ENCODE measurements around the gene SERAC1.
A peak's percentile ranks its signal among the peaks of the same experiment; 100 is the strongest.

SERAC1 gene

DNA sequence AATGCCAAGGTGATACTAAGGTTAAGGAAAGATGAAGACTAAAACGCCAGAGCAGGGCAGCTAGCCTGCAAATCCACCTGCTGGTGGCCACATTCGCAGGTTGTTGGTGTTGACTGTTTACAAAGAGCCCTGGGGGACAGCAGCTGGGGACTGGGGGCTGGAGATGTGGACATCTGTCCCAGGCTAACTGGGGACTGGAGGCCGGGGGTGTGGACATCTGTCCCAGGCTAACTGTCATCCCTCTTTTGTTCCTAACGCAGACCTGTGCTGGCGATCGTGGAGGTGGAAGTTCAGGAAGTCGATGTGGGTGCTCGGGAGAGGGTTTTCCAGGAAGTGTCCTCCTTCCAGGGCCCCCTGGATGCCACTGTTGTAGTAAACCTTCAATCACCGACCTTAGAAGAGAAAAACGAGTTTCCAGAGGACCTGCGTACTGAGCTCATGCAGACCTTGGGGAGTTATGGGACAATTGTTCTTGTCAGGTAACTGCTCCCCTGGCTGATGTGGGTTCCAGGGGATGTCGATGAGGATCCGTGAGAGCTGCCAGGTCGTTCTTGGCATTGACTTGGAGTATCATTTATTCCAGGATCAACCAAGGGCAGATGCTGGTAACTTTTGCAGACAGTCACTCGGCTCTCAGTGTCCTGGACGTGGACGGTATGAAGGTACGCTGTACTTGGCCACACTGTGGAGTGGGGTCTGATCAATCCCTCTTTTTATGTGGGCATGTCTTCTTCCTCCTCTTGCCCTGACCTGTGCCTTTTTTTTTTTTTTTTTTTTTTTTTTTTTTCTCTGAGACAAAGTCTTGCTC lies 87.0 kb downstream of the SERAC1 start:
- no peak overlapping the region for H3K4me3 ChIP-seq (ENCODE audit: low read length)
- peaks cover 7% of the 10 kb centered on the region for H3K36me3 ChIP-seq (ENCODE audit: control insufficient read depth, insufficient read depth, low read length)
- H3K9me3 ChIP-seq (ENCODE audit: control insufficient read depth, insufficient read depth, low read length): no peaks in the 10 kb centered on the region
- WGBS (ENCODE audit: insufficient coverage, insufficient read length): no CpG with 5 or more reads among the region's 18 CpGs
- no peaks in the 10 kb centered on the region for H3K4me1 ChIP-seq (ENCODE audit: control insufficient read depth, insufficient read depth, low read length)
- H3K27me3 ChIP-seq (ENCODE audit: control insufficient read depth, insufficient read depth, low read length): no peaks in the 10 kb centered on the region
- no peak for DNase-seq (ENCODE audit: low read depth, low spot score)
- no peak overlapping the region for H3K27ac ChIP-seq (ENCODE audit: low read length)

GRCh38 chr6:158078320-158078719 lies 89.7 kb downstream of the SERAC1 start:
- Histone ChIP-seq H3K4me3 (ENCODE audit: low read length) (no peak overlapping the region), H3K36me3 (ENCODE audit: control insufficient read depth, insufficient read depth, low read length) (peaks cover 2% of the 10 kb centered on the region; the same call in 1 of the 2 replicates), H3K27me3 (ENCODE audit: control insufficient read depth, insufficient read depth, low read length) (no peaks in the 10 kb centered on the region), H3K9me3 (ENCODE audit: control insufficient read depth, insufficient read depth, low read length) (no peaks in the 10 kb centered on the region), H3K27ac (ENCODE audit: low read length) (no peak overlapping the region), H3K4me1 (ENCODE audit: control insufficient read depth, insufficient read depth, low read length) (no peaks in the 10 kb centered on the region)
- no peak for DNase-seq (ENCODE audit: low read depth, low spot score)
- no CpG with 5 or more reads among the region's 7 CpGs for WGBS (ENCODE audit: insufficient coverage, insufficient read length)

GRCh38 chr6:158077676-158078075 lies 90.4 kb downstream of the SERAC1 start:
- no peaks in the 10 kb centered on the region for H3K27me3 ChIP-seq (ENCODE audit: control insufficient read depth, insufficient read depth, low read length)
- no peak overlapping the region for H3K4me3 ChIP-seq (ENCODE audit: low read length)
- WGBS (ENCODE audit: insufficient coverage, insufficient read length): no CpG with 5 or more reads among the region's 10 CpGs
- H3K4me1 ChIP-seq (ENCODE audit: control insufficient read depth, insufficient read depth, low read length): no peaks in the 10 kb centered on the region
- H3K27ac ChIP-seq (ENCODE audit: low read length): no peak overlapping the region
- no peak for DNase-seq (ENCODE audit: low read depth, low spot score)
- H3K9me3 ChIP-seq (ENCODE audit: control insufficient read depth, insufficient read depth, low read length): no peaks in the 10 kb centered on the region
- peaks cover 2% of the 10 kb centered on the region; the same call in 1 of the 2 replicates for H3K36me3 ChIP-seq (ENCODE audit: control insufficient read depth, insufficient read depth, low read length)

DNA sequence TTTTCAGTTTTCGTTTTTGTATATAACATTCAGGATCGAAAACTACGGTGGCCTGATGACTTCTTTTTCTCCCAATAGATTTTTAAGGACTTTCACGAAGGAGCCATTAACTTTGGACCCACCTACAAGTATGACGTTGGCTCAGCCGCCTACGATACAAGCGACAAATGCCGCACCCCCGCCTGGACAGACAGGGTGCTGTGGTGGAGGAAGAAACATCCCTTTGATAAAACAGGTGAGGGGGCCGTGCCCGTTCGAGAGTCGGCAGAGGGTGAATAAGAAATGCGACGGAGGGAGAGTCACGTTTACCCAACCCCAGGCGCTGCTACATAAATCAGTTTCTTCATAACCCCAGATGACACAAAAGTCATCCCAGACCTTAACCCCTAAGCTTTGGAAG lies 91.5 kb downstream of the SERAC1 start:
- no CpG with 5 or more reads among the region's 18 CpGs for WGBS (ENCODE audit: insufficient coverage, insufficient read length)

GRCh38 chr6:158073776-158074175 lies 94.3 kb downstream of the SERAC1 start:
- WGBS (ENCODE audit: insufficient coverage, insufficient read length): no CpG with 5 or more reads among the region's 3 CpGs
- no peak for DNase-seq (ENCODE audit: low read depth, low spot score)
- H3K9me3 ChIP-seq (ENCODE audit: control insufficient read depth, insufficient read depth, low read length): no peaks in the 10 kb centered on the region
- no peaks in the 10 kb centered on the region for H3K4me1 ChIP-seq (ENCODE audit: control insufficient read depth, insufficient read depth, low read length)
- H3K4me3 ChIP-seq (ENCODE audit: low read length): no peak overlapping the region
- H3K36me3 ChIP-seq (ENCODE audit: control insufficient read depth, insufficient read depth, low read length): peaks cover 2% of the 10 kb centered on the region; the same call in 1 of the 2 replicates
- H3K27me3 ChIP-seq (ENCODE audit: control insufficient read depth, insufficient read depth, low read length): no peaks in the 10 kb centered on the region
- H3K27ac ChIP-seq (ENCODE audit: low read length): no peak overlapping the region

More for the DNA sequence above, 91.5 kb downstream of the SERAC1 start:
- Histone ChIP-seq H3K27ac (ENCODE audit: low read length) (no peak overlapping the region), H3K27me3 (ENCODE audit: control insufficient read depth, insufficient read depth, low read length) (no peaks in the 10 kb centered on the region), H3K4me1 (ENCODE audit: control insufficient read depth, insufficient read depth, low read length) (no peaks in the 10 kb centered on the region), H3K4me3 (ENCODE audit: low read length) (no peak overlapping the region), H3K9me3 (ENCODE audit: control insufficient read depth, insufficient read depth, low read length) (no peaks in the 10 kb centered on the region), H3K36me3 (ENCODE audit: control insufficient read depth, insufficient read depth, low read length) (peaks cover 2% of the 10 kb centered on the region; the same call in 1 of the 2 replicates)
- DNase-seq (ENCODE audit: low read depth, low spot score): no peak

DNA sequence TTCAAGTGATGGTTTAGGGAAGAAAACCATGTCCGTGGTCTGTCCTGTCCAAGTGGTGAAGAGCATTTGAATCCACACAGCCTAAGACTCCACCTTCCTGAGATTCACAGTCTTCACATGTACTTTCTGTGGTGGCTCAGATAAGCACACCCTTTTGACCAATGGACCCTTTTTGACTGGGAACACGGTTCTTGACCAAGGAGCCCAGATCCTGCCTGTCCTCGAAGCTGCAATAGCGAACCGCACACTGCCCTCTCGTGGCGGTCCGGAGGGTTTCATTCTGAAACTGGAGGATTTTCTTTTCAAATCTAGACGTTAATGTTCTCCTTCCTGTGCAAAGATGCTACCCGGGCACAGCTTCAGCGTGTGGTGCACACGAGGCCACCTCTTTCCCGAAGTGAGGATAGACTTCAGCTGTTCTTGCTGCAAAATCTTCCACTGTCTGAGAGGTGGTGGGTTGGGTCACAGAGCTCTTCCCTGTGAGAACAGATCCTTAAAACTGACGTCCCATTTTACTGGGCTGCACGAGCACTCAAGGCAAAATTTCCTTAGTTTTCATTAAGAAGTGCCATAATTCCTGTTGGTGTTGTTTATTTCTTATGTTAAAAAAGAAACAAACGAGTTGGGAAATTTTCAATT lies 95.9 kb downstream of the SERAC1 start:
- no peak overlapping the region for H3K4me3 ChIP-seq (ENCODE audit: low read length)
- no peaks in the 10 kb centered on the region for H3K27me3 ChIP-seq (ENCODE audit: control insufficient read depth, insufficient read depth, low read length)
- WGBS (ENCODE audit: insufficient coverage, insufficient read length): no CpG with 5 or more reads among the region's 16 CpGs
- no peaks in the 10 kb centered on the region for H3K36me3 ChIP-seq (ENCODE audit: control insufficient read depth, insufficient read depth, low read length)
- H3K9me3 ChIP-seq (ENCODE audit: control insufficient read depth, insufficient read depth, low read length): no peaks in the 10 kb centered on the region
- H3K27ac ChIP-seq (ENCODE audit: low read length): no peak overlapping the region
- DNase-seq (ENCODE audit: low read depth, low spot score): peak; percentile 18
- no peaks in the 10 kb centered on the region for H3K4me1 ChIP-seq (ENCODE audit: control insufficient read depth, insufficient read depth, low read length)

DNA sequence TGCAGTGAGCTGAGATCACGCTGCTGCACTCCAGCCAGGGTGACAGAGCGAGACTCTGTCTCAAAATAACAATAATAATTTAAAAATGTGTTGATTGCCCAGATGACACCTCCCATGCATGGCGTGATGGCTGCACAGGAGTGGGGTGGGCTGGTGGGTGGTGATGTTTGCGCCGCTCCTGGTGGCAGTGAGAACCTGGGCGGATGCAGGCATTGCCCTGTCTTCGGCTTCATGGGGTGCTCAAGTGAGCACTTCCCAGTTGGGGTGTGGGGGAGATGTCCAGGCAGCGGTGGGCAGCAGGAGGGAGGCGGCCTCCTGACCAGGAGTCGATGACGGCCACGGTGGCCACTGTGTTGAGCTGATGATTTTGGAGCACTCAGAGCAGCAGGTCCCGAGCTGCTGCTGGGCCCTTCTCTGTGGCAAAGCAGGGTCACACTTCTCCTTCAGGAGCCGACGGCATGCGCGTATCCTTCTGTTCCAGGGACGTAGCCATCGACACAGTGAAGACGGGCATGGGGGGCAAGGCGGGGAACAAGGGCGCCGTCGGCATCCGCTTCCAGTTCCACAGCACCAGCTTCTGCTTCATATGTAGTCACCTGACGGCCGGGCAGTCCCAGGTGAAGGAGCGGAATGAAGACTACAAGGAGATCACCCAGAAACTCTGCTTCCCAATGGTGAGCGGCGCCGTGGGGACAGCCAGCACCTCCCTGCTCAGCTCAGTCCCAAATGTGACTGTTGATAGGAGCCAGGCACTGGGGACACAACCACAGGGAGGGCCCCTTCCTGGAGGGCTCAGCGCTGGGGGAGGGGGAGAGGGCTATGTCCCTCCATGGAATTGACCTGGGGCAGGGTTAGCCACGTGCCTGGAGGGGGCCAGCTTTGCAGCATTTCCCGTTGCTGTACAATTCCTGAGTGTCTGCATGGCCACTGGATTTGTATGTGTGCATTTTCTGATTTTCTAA lies 96.7 kb downstream of the SERAC1 start:
- no peaks in the 10 kb centered on the region for H3K36me3 ChIP-seq (ENCODE audit: control insufficient read depth, insufficient read depth, low read length)
- DNase-seq (ENCODE audit: low read depth, low spot score): no peak
- no peaks in the 10 kb centered on the region for H3K4me1 ChIP-seq (ENCODE audit: control insufficient read depth, insufficient read depth, low read length)

GRCh38 chr6:158070513-158070912 lies 97.5 kb downstream of the SERAC1 start:
- WGBS (ENCODE audit: insufficient coverage, insufficient read length): no CpG with 5 or more reads among the region's 10 CpGs
- no peak overlapping the region for H3K4me3 ChIP-seq (ENCODE audit: low read length)
- no peaks in the 10 kb centered on the region for H3K27me3 ChIP-seq (ENCODE audit: control insufficient read depth, insufficient read depth, low read length)
- H3K9me3 ChIP-seq (ENCODE audit: control insufficient read depth, insufficient read depth, low read length): no peaks in the 10 kb centered on the region
- H3K36me3 ChIP-seq (ENCODE audit: control insufficient read depth, insufficient read depth, low read length): no peaks in the 10 kb centered on the region
- H3K27ac ChIP-seq (ENCODE audit: low read length): no peak overlapping the region
- no peak for DNase-seq (ENCODE audit: low read depth, low spot score)
- H3K4me1 ChIP-seq (ENCODE audit: control insufficient read depth, insufficient read depth, low read length): no peaks in the 10 kb centered on the region

More for the DNA sequence above, 96.7 kb downstream of the SERAC1 start:
- Histone ChIP-seq H3K4me3 (ENCODE audit: low read length) (no peak overlapping the region), H3K27ac (ENCODE audit: low read length) (no peak overlapping the region), H3K9me3 (ENCODE audit: control insufficient read depth, insufficient read depth, low read length) (no peaks in the 10 kb centered on the region), H3K27me3 (ENCODE audit: control insufficient read depth, insufficient read depth, low read length) (no peaks in the 10 kb centered on the region)
- no CpG with 5 or more reads among the region's 34 CpGs for WGBS (ENCODE audit: insufficient coverage, insufficient read length)

GRCh38 chr6:158069800-158070195 lies 98.3 kb downstream of the SERAC1 start:
- H3K27me3 ChIP-seq (ENCODE audit: control insufficient read depth, insufficient read depth, low read length): no peaks in the 10 kb centered on the region
- no peaks in the 10 kb centered on the region for H3K4me1 ChIP-seq (ENCODE audit: control insufficient read depth, insufficient read depth, low read length)
- WGBS (ENCODE audit: insufficient coverage, insufficient read length): no CpG with 5 or more reads among the region's 6 CpGs
- no peak overlapping the region for H3K4me3 ChIP-seq (ENCODE audit: low read length)
- DNase-seq (ENCODE audit: low read depth, low spot score): no peak
- no peak overlapping the region for H3K27ac ChIP-seq (ENCODE audit: low read length)
- H3K9me3 ChIP-seq (ENCODE audit: control insufficient read depth, insufficient read depth, low read length): no peaks in the 10 kb centered on the region
- H3K36me3 ChIP-seq (ENCODE audit: control insufficient read depth, insufficient read depth, low read length): no peaks in the 10 kb centered on the region
